Astrocyte of the cerebellum (primary cell): Measurements from ENCODE around the gene KLHDC7B.
A peak's percentile ranks its signal among the peaks of the same experiment; 100 is the strongest.

Experiments used
- DNase-seq: peaks from one replicate; pipeline ENCODE4 v3.0.0-alpha.2; 2011; ENCODE audit warnings: low read depth
- H3K4me3 ChIP-seq: 2 replicates; pipeline ENCODE4 v1.5.1; 2011; ENCODE audit warnings: mild to moderate bottlenecking, low read depth, low read length, moderate library complexity
- CTCF ChIP-seq: IDR thresholded peaks from 2 replicates; pipeline ENCODE4 v1.5.1; 2012; ENCODE audit warnings: low read length, low read depth, moderate library complexity, mild to moderate bottlenecking; ENCODE audit errors: missing control alignments
- in situ Hi-C: cut with HindIII; loops from 2 replicates; pipeline ENCODE4 v1.10.0; 2017; ENCODE audit warnings: low sequenced_read_pairs

KLHDC7B gene

GRCh38 chr22:50578776-50579310 is 33.1 kb downstream of the KLHDC7B start:
- in situ Hi-C loops: loop anchor here (5.0 kb wide), 1 partner anchor 48 kb away; the partner anchor contains the start of gene ARSA
- no peak for DNase-seq
- no peak overlapping the region for H3K4me3 ChIP-seq
- no peak for TF ChIP-seq CTCF

- in situ Hi-C loops: loop anchor here (5.0 kb wide), 1 partner anchor 48 kb away; the partner anchor contains the start of gene ARSA
- TF ChIP-seq CTCF: no peak
- H3K4me3 ChIP-seq: no peak overlapping the region
- DNase-seq: no peak
These were observed 34.1 kb downstream of the KLHDC7B start for GRCh38 chr22:50579752-50580151.

GRCh38 chr22:50581031-50581949 is 35.6 kb downstream of the KLHDC7B start:
- in situ Hi-C loops: no loop called here
- peak overlapping the region; percentile 77 for H3K4me3 ChIP-seq
- DNase-seq: no peak
- TF ChIP-seq CTCF: no peak

- in situ Hi-C loops: no loop called here
- no peak for DNase-seq
- TF ChIP-seq CTCF: no peak
- peak overlapping the region; percentile 77 for H3K4me3 ChIP-seq
These were observed 36.3 kb downstream of the KLHDC7B start for GRCh38 chr22:50581950-50582492.

- in situ Hi-C loops: no loop called here
- H3K4me3 ChIP-seq: peak within 1 kb of the TSS; percentile 77
- DNase-seq: peak; percentile 90
- no peak for TF ChIP-seq CTCF
These were observed 37.0 kb downstream of the KLHDC7B start, which contains the start of gene CHKB for GRCh38 chr22:50582493-50583293. Gene CHKB, minus strand, starts transcription at chr22:50582849. Its CDS starts 68 bp downstream, at chr22:50582781.

- H3K4me3 ChIP-seq: peak overlapping the region; percentile 77
- DNase-seq: no peak
- in situ Hi-C loops: no loop called here
- peak; percentile 5 for TF ChIP-seq CTCF
These were observed 37.7 kb downstream of the KLHDC7B start for GRCh38 chr22:50583294-50583861.
